GM12878 (cell line): Measurements from ENCODE around the gene ABCA3. TPM values are rescaled to one million over a fixed set of nuclear protein-coding genes. Genes with fewer than 3 reads are reported as not detected.

ENCODE experiments used
- ATAC-seq: fragments of 200-7000 bp; cut with Tn5 transposase; 3 replicates; pipeline ENCODE4 v1.9.1; 2020; ENCODE audit warnings: mild to moderate bottlenecking, moderate library complexity
- BruUV-seq: library from RNA; stranded (reverse); fragments of 400-500 nt; replicated peaks from 2 replicates; lab custom pipeline; 2021; lab: Mats Ljungman, UMichigan
- CTCF ChIA-PET: fragments of 300-600 bp; sonication (Branson Sonifier 250); formaldehyde crosslinking; extraction: SDS; loops from one replicate; lab custom pipeline; 2021; ENCODE audit warnings: inconsistent platforms; lab: Yijun Ruan, JAX
- POLR2A ChIA-PET: fragments of 350-600 bp; formaldehyde crosslinking; extraction: SDS; loops from one replicate; lab custom pipeline; 2021; ENCODE audit warnings: inconsistent platforms; lab: Charles Lee
- RAD21 ChIA-PET: fragments of 300-600 bp; sonication (Branson Sonifier 250); formaldehyde crosslinking; loops from one replicate; lab custom pipeline; 2023; ENCODE audit warnings: antibody characterized with exemption; ENCODE audit not compliant: unreplicated experiment; lab: Charles Lee
- SMC1A ChIA-PET: fragments of 300-600 bp; sonication (Branson Sonifier 250); formaldehyde crosslinking; loops from one replicate; lab custom pipeline; 2023; ENCODE audit not compliant: unreplicated experiment, uncharacterized antibody; lab: Charles Lee
- DNase-seq: peaks from one replicate; pipeline ENCODE4 v3.0.0-alpha.2; 2011; ENCODE audit warnings: low read depth, low spot score
- FAIRE-seq: peaks from 3 replicates; lab custom pipeline; 2011; peaks lifted over from hg19 to GRCh38; lab: Jason Lieb, UNC
- H2AFZ ChIP-seq: 2 replicates; pipeline ENCODE4 v1.6.0; 2011; ENCODE audit warnings: low read depth, low read length, control low read depth; ENCODE audit not compliant: control insufficient read depth
- H3K27ac ChIP-seq: 2 replicates; pipeline ENCODE4 v1.5.1; 2011; ENCODE audit warnings: control low read depth; ENCODE audit not compliant: control insufficient read depth, insufficient read depth
- H3K27me3 ChIP-seq, 2 experiments: replicated peaks in 1 of 2; 2 replicates each; pipeline versions ENCODE4 v1.6.0 to v1.6.1; 2011; ENCODE audit warnings: low read length in 1 of 2; ENCODE audit not compliant: control insufficient read depth in 2 of 2, insufficient read depth in 2 of 2
- H3K36me3 ChIP-seq, 2 experiments: 2 replicates each; pipeline ENCODE4 v1.5.1; 2011; ENCODE audit warnings: low read length in 1 of 2; ENCODE audit not compliant: control insufficient read depth in 2 of 2, insufficient read depth in 2 of 2
- H3K4me1 ChIP-seq: 2 replicates; pipeline ENCODE4 v1.6.1; 2011; ENCODE audit warnings: mild to moderate bottlenecking, low read length, moderate library complexity, mixed read lengths; ENCODE audit not compliant: control insufficient read depth, insufficient read depth
- H3K4me2 ChIP-seq: 2 replicates; pipeline ENCODE4 v1.6.0; 2011; ENCODE audit warnings: control low read depth; ENCODE audit not compliant: control insufficient read depth, insufficient read depth
- H3K4me3 ChIP-seq: fragments of 200-600 bp; sonication (generic); 2 replicates; pipeline ENCODE4 v1.5.1; 2016
- H3K79me2 ChIP-seq: 2 replicates; pipeline ENCODE4 v1.6.0; 2011; ENCODE audit warnings: low read length; ENCODE audit not compliant: control insufficient read depth, insufficient read depth
- H3K9ac ChIP-seq: 2 replicates; pipeline ENCODE4 v1.8.0; 2011; ENCODE audit warnings: low read length, control low read depth, mixed read lengths; ENCODE audit not compliant: control insufficient read depth, insufficient read depth
- H3K9me3 ChIP-seq: replicated peaks from 3 replicates; pipeline ENCODE4 v1.5.1; 2011; ENCODE audit warnings: mild to moderate bottlenecking, low read length; ENCODE audit not compliant: control insufficient read depth, insufficient read depth
- H4K20me1 ChIP-seq: 2 replicates; pipeline ENCODE4 v1.6.0; 2011; ENCODE audit not compliant: control insufficient read depth, insufficient read depth
- CUX1 ChIP-seq: IDR thresholded peaks from 2 replicates; pipeline ENCODE4 v1.6.1; 2012; ENCODE audit warnings: improper control_type of control experiment, low read depth, low read length; ENCODE audit not compliant: insufficient replicate concordance
- E2F8 ChIP-seq: fragments of 450-650 bp; IDR thresholded peaks from 2 replicates; pipeline ENCODE4 v1.6.1; 2018; ENCODE audit warnings: mild to moderate bottlenecking, low read depth, moderate library complexity; ENCODE audit not compliant: partially characterized antibody
- EP300 ChIP-seq, 2 experiments: fragments of 150-350 bp in 1 of 2; IDR thresholded peaks; 2 replicates each; pipeline ENCODE4 v1.6.1; 2011 to 2012; ENCODE audit warnings: low read depth in 2 of 2, low read length in 2 of 2, borderline replicate concordance in 1 of 2, improper control_type of control experiment in 1 of 2, inconsistent platforms in 1 of 2; ENCODE audit not compliant: control insufficient read depth in 1 of 2
- ETV6 ChIP-seq, 2 experiments: fragments of 450-650 bp in 1 of 2; IDR thresholded peaks in 1 of 2; conservative IDR thresholded peaks in 1 of 2; 2 replicates each; pipeline ENCODE4 v1.6.1; 2014; ENCODE audit warnings: antibody characterized with exemption in 1 of 2, borderline replicate concordance in 1 of 2, low read depth in 1 of 2, mild to moderate bottlenecking in 1 of 2, moderate library complexity in 1 of 2
- FOS ChIP-seq: IDR thresholded peaks from 3 replicates; pipeline ENCODE4 v1.6.1; 2011; ENCODE audit warnings: borderline replicate concordance; ENCODE audit not compliant: insufficient read length; ENCODE audit errors: extremely low read depth
- ZBTB40 ChIP-seq: fragments of 450-650 bp; IDR thresholded peaks from 2 replicates; pipeline ENCODE4 v1.6.1; 2016; ENCODE audit warnings: mild to moderate bottlenecking, moderate library complexity, borderline replicate concordance
- WGBS: methylation state at CpG from one replicate; pipeline ENCODE4 v1.1.6; 2016; ENCODE audit warnings: low lambda C conversion rate; ENCODE audit not compliant: insufficient replicate concordance, insufficient coverage; ENCODE audit errors: missing lambda C conversion rate; 5-methylcytosine and 5-hydroxymethylcytosine counted together
- in situ Hi-C: fragments of 300-500 bp; cut with MboI; formaldehyde crosslinking; loops from 9 replicates; pipeline ENCODE4 v1.14.3; 2018; ENCODE audit warnings: mixed read lengths
- intact Hi-C: fragments of 100-400 bp; cut with micrococcal nuclease; formaldehyde crosslinking; loops from one replicate; pipeline ENCODE4 v1.14.2; 2022; ENCODE audit not compliant: unreplicated experiment
- polyA plus RNA-seq, 11 experiments: library from polyadenylated mRNA; depleted of rRNA in 4 of 11; unstranded in 6 of 11; stranded (reverse) in 5 of 11; fragments of >200 nt; fragmentation: Nextera tagmentation in 4 of 11; fragmentation: Illumina TruSeq in 1 of 11; extraction: Ambion mirVana in 4 of 11; extraction: Trizol in 1 of 11; gene quantifications; 1 replicate in 1 of 11; 2 replicates in 10 of 11; pipeline versions ENCODE4 v1.2.1 to v1.2.3, GENCODE V29; 2011 to 2016; ENCODE audit warnings: inconsistent platforms in 2 of 11, missing spikeins in 2 of 11, low read depth in 1 of 11
- total RNA-seq, 4 experiments: library from RNA; depleted of rRNA in 3 of 4; stranded (reverse); fragments of >200 nt in 3 of 4; fragmentation: Illumina TruSeq in 1 of 4; extraction: Trizol in 1 of 4; gene quantifications; 2 replicates each; pipeline versions ENCODE4 v1.2.1 to v1.2.3, GENCODE V29; 2013 to 2021
- TF ChIP-seq, protein P1 (sequence below): fragments of 450-650 bp; IDR thresholded peaks from 2 replicates; pipeline ENCODE4 v1.6.1; 2017; ENCODE audit warnings: low read depth, mild to moderate bottlenecking, moderate library complexity

ABCA3 gene
- total and polyA plus RNA-seq, 10 of the 15 experiments (the other 5 are each of a cell fraction or from before 2014, with no cell fraction given) = 0.71 to 17.6 (median 6.7) TPM

GRCh38 chr16:2388875-2389433 lies 48.4 kb upstream of the ABCA3 start:
- ChIA-PET SMC1A (no interaction called here), CTCF (interaction anchor here (0.9 to 1.6 kb wide), 3 partner anchors 26 to 479 kb away, joined by 3 read pairs; partner anchors contain the start of gene ABCA3), RAD21 (no interaction called here), POLR2A (no interaction called here)
- Histone ChIP-seq H4K20me1 (no peaks in the 10 kb centered on the region), H3K79me2 (no peaks in the 10 kb centered on the region), H3K9me3 (peaks cover 3% of the 10 kb centered on the region; the same call in 1 of the 3 replicates), H3K27ac (no peak overlapping the region), H2AFZ (no peak overlapping the region), H3K4me3 (no peak overlapping the region), H3K4me1 (no peaks in the 10 kb centered on the region), H3K27me3 (no peaks in the 10 kb centered on the region), H3K36me3 (no peaks in the 10 kb centered on the region), H3K4me2 (no peak overlapping the region), H3K9ac (no peak overlapping the region)
- intact Hi-C loops (no loop called here), in situ Hi-C loops (no loop called here)
- ATAC-seq (no peak), FAIRE-seq (no peak), DNase-seq (no peak)
- BruUV-seq = no TSS peak
- 21% methylated on average over 2 of the region's 2 CpGs for WGBS
- TF ChIP-seq EP300 (IDR thresholded peaks at IDR 0.05; ENCODE audit: borderline replicate concordance in 1 of 2, control insufficient read depth in 1 of 2, low read depth in 2 of 2, low read length in 2 of 2) (no peak), FOS (no peak), ETV6 (conservative IDR thresholded peaks at IDR 0.05 in 1 of 2, IDR thresholded peaks at IDR 0.05 in 1 of 2; ENCODE audit: borderline replicate concordance in 1 of 2, low read depth in 1 of 2) (no peak), ZBTB40 (no peak), CUX1 (no peak), E2F8 (no peak)
- TF ChIP-seq, protein P1, sequence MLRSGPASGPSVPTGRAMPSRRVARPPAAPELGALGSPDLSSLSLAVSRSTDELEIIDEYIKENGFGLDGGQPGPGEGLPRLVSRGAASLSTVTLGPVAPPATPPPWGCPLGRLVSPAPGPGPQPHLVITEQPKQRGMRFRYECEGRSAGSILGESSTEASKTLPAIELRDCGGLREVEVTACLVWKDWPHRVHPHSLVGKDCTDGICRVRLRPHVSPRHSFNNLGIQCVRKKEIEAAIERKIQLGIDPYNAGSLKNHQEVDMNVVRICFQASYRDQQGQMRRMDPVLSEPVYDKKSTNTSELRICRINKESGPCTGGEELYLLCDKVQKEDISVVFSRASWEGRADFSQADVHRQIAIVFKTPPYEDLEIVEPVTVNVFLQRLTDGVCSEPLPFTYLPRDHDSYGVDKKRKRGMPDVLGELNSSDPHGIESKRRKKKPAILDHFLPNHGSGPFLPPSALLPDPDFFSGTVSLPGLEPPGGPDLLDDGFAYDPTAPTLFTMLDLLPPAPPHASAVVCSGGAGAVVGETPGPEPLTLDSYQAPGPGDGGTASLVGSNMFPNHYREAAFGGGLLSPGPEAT = no peak
